HAP-1 (cell line): ENCODE data around the gene CAMK2D.

Experiments
- DNase-seq, 2 experiments: peaks; one replicate each; pipeline ENCODE4 v3.0.0-alpha.2; 2016 to 2020; ENCODE audit warnings: low spot score in 2 of 2
- H3K27me3 ChIP-seq: fragments of 250-450 bp; sonication (Bioruptor Pico); 2 replicates; pipeline ENCODE4 v1.5.1; 2020; ENCODE audit warnings: low read depth, mild to moderate bottlenecking, moderate library complexity
- H3K36me3 ChIP-seq: fragments of 250-450 bp; sonication (Bioruptor Pico); replicated peaks from 2 replicates; pipeline ENCODE4 v1.5.1; 2020; ENCODE audit warnings: mild to moderate bottlenecking
- H3K4me1 ChIP-seq: fragments of 250-450 bp; sonication (Bioruptor Pico); 2 replicates; pipeline ENCODE4 v1.5.1; 2020; ENCODE audit warnings: mild to moderate bottlenecking
- H3K4me3 ChIP-seq: fragments of 250-450 bp; sonication (Bioruptor Pico); 2 replicates; pipeline ENCODE4 v1.5.1; 2020; ENCODE audit warnings: mild to moderate bottlenecking, moderate library complexity
- H3K9me3 ChIP-seq: fragments of 250-450 bp; sonication (Bioruptor Pico); 2 replicates; pipeline ENCODE4 v1.5.1; 2020; ENCODE audit warnings: mild to moderate bottlenecking, moderate library complexity
- in situ Hi-C: fragments of 300-500 bp; cut with MboI; formaldehyde crosslinking; loops from 3 replicates; pipeline ENCODE4 v1.14.3; 2020; ENCODE audit warnings: low sequenced_read_pairs, inconsistent platforms, mixed read lengths

CAMK2D gene

DNA sequence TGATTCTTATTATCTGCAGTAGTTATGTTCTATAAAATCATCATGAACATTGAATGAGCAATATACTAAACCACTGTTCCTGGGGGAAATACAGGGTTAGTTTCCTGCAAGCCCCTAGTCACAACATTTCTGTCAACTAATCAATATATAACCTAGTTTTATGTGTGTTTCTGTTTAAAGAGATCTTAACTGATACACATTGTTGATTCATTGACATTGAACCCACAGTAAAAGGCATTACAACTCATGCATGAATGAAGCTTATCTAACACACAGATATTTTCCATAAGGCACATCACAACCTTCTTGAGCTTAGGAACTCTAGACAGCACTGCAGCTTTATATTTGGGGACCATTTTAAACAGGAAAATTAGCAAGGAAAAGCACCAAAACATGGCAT lies 134.2 kb downstream of the CAMK2D start:
- H3K4me1 ChIP-seq = no peaks in the 10 kb centered on the region
- in situ Hi-C loops = no loop called here

DNA sequence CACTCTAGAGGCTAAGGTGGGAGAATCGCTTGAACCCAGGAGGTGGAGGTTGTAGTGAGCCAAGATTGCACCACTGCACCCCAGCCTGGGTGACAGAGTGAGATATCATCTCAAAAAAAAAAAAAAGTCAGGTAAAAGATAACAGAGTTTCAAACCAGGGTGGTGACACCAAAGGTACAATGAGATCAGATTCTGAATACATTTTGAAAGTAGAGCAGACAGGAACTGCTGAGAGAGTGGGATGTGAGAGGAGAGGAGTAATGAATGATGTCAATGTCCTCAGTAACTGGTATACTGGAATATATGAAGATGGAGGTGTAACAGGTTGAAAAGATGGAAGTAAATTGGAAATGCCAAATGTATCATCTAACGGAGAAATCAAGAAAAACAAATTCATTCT lies 135.6 kb downstream of the CAMK2D start:
- Histone ChIP-seq H3K36me3 (no peaks in the 10 kb centered on the region), H3K4me3 (no peak overlapping the region), H3K4me1 (no peaks in the 10 kb centered on the region), H3K9me3 (no peaks in the 10 kb centered on the region), H3K27me3 (no peaks in the 10 kb centered on the region)
- in situ Hi-C loops = no loop called here
- DNase-seq = no peak

More for the DNA sequence above, 134.2 kb downstream of the CAMK2D start:
- Histone ChIP-seq H3K27me3 (no peaks in the 10 kb centered on the region), H3K4me3 (no peak overlapping the region), H3K36me3 (no peaks in the 10 kb centered on the region), H3K9me3 (no peaks in the 10 kb centered on the region)
- no peak for DNase-seq

DNA sequence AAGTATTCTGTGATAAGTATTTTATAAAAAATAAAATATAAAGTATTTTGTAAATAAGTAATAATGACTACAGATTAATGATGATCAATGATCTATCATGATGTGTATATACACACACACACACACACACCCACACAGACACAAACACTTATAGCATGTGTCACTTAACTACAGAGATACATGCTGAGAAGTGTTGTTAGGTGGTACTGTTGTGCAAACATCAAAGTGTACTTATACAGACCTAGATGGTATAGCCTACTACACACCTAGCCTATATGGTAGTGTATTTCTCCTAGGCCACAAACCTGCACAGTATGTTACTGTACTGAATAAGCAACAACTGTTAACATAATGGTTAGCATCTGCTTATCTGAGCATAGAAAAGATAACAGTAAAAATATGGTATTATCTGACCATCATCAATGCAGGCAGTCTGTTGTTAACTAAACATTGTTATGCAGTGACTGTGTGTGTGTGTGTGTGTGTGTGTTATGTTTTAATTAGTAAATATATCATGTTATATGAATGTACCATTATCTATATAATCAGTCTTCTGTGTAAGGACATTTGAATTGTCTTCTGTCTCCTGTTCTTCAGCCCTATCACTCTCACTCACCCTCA lies 138.2 kb downstream of the CAMK2D start:
- Histone ChIP-seq H3K36me3 (no peaks in the 10 kb centered on the region), H3K4me3 (no peak overlapping the region), H3K4me1 (no peaks in the 10 kb centered on the region), H3K27me3 (no peaks in the 10 kb centered on the region), H3K9me3 (no peaks in the 10 kb centered on the region)
- in situ Hi-C loops = no loop called here
- DNase-seq = no peak

DNA sequence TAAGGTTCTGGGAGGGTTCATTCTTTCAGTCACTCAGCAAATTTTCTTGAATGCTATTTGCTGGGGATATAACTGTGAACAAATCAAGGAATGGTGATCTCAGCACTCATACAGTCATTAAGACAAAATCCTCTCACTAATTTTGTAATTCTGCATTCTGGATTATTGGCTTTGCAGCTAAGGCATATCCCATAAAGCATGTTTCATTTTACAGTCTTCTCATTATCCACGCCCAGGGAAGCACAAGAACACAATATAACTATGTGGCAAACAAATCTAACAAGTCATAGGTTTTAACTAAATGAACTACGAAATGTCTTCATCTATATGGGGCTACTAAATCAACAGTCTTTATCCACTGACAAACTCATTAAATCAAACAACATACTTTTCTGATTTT lies 139.9 kb downstream of the CAMK2D start:
- Histone ChIP-seq H3K4me3 (no peak overlapping the region), H3K27me3 (no peaks in the 10 kb centered on the region), H3K4me1 (no peaks in the 10 kb centered on the region), H3K36me3 (no peaks in the 10 kb centered on the region), H3K9me3 (no peaks in the 10 kb centered on the region)
- in situ Hi-C loops = no loop called here
- no peak for DNase-seq

DNA sequence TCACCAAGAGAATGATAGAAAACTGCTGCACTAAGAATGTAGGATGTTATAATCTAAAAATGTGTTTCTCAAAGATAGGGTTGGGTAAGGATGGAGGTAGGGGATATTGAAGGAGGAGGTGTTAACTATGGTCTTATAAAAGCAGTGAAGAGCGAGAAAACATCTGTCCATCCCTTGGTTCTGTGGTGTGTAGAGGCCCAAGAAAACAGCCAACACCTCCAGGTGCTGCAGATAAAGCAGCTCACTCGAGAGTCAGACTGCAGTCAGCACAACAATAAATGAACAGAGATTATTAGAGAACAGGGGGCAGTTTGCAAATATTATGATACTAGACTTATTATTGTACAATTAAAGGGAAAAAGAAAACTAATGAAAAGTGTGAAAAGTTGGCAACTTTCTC lies 141.5 kb downstream of the CAMK2D start:
- Histone ChIP-seq H3K4me1 (no peaks in the 10 kb centered on the region), H3K4me3 (no peak overlapping the region), H3K9me3 (no peaks in the 10 kb centered on the region), H3K27me3 (no peaks in the 10 kb centered on the region), H3K36me3 (no peaks in the 10 kb centered on the region)
- DNase-seq = no peak
- in situ Hi-C loops = no loop called here

DNA sequence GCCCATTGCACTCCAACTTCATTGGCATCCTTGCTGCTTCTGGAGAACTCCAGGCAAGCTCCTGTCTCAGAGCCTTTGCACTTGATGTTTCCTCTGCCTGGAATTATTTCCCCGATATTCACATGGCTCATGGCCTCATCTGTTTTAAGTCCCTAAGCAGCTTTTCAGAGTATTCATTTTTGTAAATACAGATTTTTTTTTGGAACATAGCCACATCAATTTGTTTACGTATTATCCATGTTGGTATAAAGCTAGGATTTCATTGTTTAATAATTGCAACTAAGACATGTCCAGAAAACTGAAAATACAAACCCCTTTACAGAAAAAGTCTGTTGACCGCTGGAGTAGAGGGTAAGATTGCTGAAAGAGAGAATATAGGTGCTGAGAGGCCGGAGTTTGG lies 142.0 kb downstream of the CAMK2D start:
- in situ Hi-C loops = no loop called here

DNA sequence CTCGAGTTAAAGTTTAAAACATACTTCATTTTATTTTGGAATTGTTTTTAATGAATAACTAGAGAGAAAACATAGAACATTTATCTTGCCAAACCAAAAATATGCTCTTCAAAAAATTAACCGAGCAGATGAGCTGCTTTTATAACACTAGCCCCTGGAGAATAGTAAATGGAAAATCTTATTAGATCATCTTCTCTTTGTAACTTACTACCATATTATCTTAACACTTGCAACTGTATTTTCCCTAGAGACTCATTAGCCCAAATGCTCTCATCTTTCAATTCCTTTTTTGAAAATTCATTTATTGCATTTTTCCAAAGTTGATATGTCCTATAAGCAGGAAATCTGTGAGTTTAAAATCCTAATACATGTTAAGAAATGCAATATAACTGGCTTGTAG lies 143.3 kb downstream of the CAMK2D start:
- Histone ChIP-seq H3K27me3 (no peaks in the 10 kb centered on the region), H3K36me3 (no peaks in the 10 kb centered on the region), H3K4me3 (no peak overlapping the region), H3K4me1 (no peaks in the 10 kb centered on the region), H3K9me3 (no peaks in the 10 kb centered on the region)
- DNase-seq = no peak
- in situ Hi-C loops = no loop called here

More for the DNA sequence above, 142.0 kb downstream of the CAMK2D start:
- H3K27me3 ChIP-seq = no peaks in the 10 kb centered on the region
- H3K9me3 ChIP-seq = no peaks in the 10 kb centered on the region
- H3K36me3 ChIP-seq = no peaks in the 10 kb centered on the region
- no peak overlapping the region for H3K4me3 ChIP-seq
- H3K4me1 ChIP-seq = no peaks in the 10 kb centered on the region
- DNase-seq = no peak

DNA sequence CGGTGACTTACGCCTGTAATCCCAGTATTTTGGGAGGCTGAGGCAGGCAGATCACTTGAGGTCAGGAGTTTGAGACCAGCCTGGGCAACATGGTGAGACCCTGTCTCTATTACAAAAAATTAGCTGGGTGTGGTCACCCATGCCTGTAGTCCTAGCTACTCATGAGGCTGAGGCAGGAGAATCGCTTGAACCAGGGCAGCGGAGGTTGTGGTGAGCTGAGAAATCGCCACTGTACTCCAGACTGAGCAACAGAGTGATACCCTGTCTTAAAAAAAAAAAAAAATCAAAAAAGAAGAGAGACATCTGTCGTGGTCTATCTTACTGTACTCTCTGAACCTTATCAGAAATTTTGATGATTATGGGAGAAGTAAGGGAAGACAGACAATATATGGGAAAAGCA lies 144.3 kb downstream of the CAMK2D start:
- Histone ChIP-seq H3K27me3 (no peaks in the 10 kb centered on the region), H3K4me1 (no peaks in the 10 kb centered on the region; the same call in 1 of the 2 replicates), H3K9me3 (no peaks in the 10 kb centered on the region), H3K36me3 (no peaks in the 10 kb centered on the region), H3K4me3 (no peak overlapping the region)
- no peak for DNase-seq
- in situ Hi-C loops = no loop called here

DNA sequence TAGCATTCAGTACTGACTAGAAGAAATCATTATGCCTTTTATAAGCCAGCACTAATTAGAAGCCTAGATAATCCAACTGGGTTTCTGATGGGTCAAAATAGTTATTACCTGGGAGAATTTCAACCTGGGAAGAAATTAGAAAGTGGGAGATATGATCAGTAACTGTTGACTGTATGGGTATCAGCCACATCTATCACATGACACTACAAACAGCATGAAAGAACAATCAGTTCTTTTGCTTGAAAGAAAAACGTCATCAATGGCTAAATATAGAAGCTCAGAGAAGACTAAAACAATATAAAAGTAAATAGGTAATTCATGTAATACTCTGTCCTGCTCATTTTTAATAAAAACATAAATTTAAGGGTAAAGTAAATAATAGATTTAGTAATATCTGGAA lies 145.1 kb downstream of the CAMK2D start:
- no peaks in the 10 kb centered on the region; the same call in 1 of the 2 replicates for H3K4me1 ChIP-seq
- H3K4me3 ChIP-seq = no peak overlapping the region
- H3K9me3 ChIP-seq = no peaks in the 10 kb centered on the region
- no peak for DNase-seq
- no peaks in the 10 kb centered on the region for H3K27me3 ChIP-seq
- in situ Hi-C loops = no loop called here
- H3K36me3 ChIP-seq = no peaks in the 10 kb centered on the region

DNA sequence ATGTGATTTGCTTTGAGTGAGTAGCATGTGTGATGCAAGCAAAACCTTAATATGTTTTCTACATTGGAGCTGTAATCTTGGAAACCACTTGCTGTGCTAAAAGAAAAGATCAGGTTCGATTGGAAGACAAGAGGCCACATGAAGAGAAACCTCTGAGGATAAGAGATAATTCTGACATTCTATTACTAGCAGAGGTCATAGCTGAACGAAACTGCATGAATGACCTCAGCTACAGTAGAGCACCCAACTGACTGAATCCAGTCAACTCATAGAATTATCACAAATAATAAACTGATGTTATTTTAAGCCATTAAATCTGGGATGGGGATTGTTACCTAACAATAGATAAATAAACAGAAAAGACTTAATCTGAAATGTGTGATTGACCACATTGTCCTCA lies 147.1 kb downstream of the CAMK2D start:
- Histone ChIP-seq H3K27me3 (no peaks in the 10 kb centered on the region), H3K4me1 (no peaks in the 10 kb centered on the region; the same call in 1 of the 2 replicates)
- DNase-seq = no peak

DNA sequence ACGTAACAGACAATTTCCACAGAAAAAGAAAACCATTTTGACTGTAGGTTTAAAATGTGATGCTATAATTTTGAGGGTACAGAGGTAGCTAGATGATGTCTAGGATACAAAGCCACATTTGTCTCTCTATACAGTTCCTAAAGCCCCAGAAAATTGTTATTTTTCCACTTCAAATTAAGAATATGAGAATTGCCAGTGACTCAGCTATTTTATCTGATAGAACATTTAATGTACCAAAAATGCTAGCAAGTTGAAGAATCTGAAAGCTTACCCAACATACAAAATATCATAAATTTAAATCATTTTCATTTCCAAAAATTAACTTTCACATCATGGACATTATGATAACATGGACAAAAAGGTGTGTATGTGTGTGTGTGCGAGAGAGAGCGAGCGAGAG lies 148.0 kb downstream of the CAMK2D start:
- no peaks in the 10 kb centered on the region for H3K9me3 ChIP-seq
- no peak overlapping the region for H3K4me3 ChIP-seq
- no peaks in the 10 kb centered on the region for H3K36me3 ChIP-seq
- no peak for DNase-seq
- in situ Hi-C loops = no loop called here
- H3K27me3 ChIP-seq = no peaks in the 10 kb centered on the region
- H3K4me1 ChIP-seq = no peaks in the 10 kb centered on the region; the same call in 1 of the 2 replicates

More for the DNA sequence above, 147.1 kb downstream of the CAMK2D start:
- Histone ChIP-seq H3K36me3 (no peaks in the 10 kb centered on the region), H3K9me3 (no peaks in the 10 kb centered on the region), H3K4me3 (no peak overlapping the region)
- in situ Hi-C loops = no loop called here

DNA sequence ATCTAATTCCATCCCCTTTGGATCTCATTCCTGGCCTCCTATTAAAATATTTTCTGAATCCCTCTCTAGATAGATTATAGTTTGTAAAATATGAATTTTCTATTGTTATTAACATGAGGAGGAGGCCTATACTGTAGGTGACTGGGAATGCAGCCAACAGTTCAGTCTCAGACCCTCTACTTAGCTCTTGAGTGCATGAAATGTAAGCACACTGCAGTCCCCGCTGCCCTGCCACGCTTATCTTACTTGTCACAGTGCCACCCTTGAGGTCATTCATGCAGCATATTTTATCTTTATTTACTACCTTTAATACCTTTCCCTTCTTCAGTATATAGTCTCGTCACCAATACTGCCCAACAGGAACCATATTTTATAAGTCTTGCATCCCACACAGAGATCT lies 151.0 kb downstream of the CAMK2D start:
- Histone ChIP-seq H3K4me1 (no peaks in the 10 kb centered on the region; the same call in 1 of the 2 replicates), H3K4me3 (no peak overlapping the region), H3K27me3 (no peaks in the 10 kb centered on the region), H3K9me3 (no peaks in the 10 kb centered on the region), H3K36me3 (0 out of 2 replicates have a peak, but pooled peaks cover 5% of the 10 kb centered on the region)
- DNase-seq = no peak
- in situ Hi-C loops = no loop called here

DNA sequence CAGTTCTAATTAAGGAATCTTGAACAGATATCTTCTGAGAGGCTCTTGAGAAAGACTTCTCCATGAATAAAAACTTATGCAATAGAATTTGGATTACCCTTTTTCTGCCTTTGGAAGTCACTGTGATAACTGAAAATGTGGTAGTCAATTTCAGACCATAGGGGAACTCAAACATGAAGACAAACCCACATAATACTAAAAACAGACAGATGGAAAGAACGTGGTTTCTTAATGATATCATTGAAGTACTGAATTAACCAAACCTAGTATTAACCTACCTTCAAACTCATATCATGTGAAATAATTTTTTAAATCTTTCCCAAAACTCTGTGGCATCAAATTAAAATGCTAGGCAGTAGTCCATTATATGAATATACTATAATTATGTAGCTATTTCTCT lies 153.5 kb downstream of the CAMK2D start:
- in situ Hi-C loops = no loop called here
- H3K9me3 ChIP-seq = no peaks in the 10 kb centered on the region

DNA sequence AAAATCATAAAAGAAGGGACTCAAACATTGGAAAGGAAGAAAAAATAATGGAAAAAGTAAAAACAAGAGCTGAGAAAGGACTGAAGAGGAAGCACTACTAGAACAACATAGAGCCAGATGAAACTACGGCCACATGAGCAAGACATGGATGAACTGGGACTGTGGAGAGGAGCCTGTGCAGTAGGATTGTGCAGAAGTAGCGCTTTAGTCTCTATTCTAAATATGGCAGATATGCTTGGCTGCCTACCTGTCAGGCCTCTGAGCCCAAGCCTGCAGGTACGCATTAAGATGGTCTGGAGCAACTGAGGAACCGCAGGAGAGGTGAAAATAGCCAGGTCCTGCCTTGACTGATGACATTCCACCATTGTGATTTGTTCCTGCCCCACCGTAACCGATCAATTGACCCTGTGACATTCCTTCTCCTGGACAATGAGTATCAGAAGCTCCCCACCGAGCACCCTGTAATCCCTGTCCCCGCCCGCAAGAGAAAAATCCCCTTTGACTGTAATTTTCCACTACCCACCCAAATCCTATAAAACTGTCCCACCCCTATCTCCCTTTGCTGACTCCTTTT lies 154.3 kb downstream of the CAMK2D start:
- no peaks in the 10 kb centered on the region for H3K4me1 ChIP-seq

More for the DNA sequence above, 153.5 kb downstream of the CAMK2D start:
- Histone ChIP-seq H3K36me3 (0 out of 2 replicates have a peak, but pooled peaks cover 5% of the 10 kb centered on the region), H3K4me3 (no peak overlapping the region), H3K27me3 (no peaks in the 10 kb centered on the region), H3K4me1 (no peaks in the 10 kb centered on the region; the same call in 1 of the 2 replicates)
- no peak for DNase-seq

More for the DNA sequence above, 154.3 kb downstream of the CAMK2D start:
- no peaks in the 10 kb centered on the region for H3K27me3 ChIP-seq
- 0 out of 2 replicates have a peak, but pooled peaks cover 5% of the 10 kb centered on the region for H3K36me3 ChIP-seq
- in situ Hi-C loops = no loop called here
- DNase-seq = no peak
- no peak overlapping the region for H3K4me3 ChIP-seq
- H3K9me3 ChIP-seq = no peaks in the 10 kb centered on the region
